K562 (cell line): ENCODE data around the gene NDOR1. TPM values are rescaled to one million over a fixed set of nuclear protein-coding genes. Genes with fewer than 3 reads are reported as not detected.

Experiments used
- ATAC-seq: fragments of 200-7000 bp; cut with Tn5 transposase; 3 replicates; pipeline ENCODE4 v1.9.1; 2020; ENCODE audit warnings: moderate library complexity
- BruUV-seq: library from RNA; stranded (reverse); fragments of 400-500 nt; replicated peaks from 2 replicates; lab custom pipeline; 2021; lab: Mats Ljungman, UMichigan
- CTCF ChIA-PET: fragments of 300-600 bp; formaldehyde crosslinking; extraction: SDS; loops from one replicate; lab custom pipeline; 2021; ENCODE audit warnings: low intra/inter-chr PET ratio; lab: Yijun Ruan, JAX
- POLR2A ChIA-PET: fragments of 300-600, 350-650 bp; sonication (Branson Sonifier 250); formaldehyde crosslinking; extraction: SDS; loops from one replicate; lab custom pipeline; 2021; ENCODE audit warnings: antibody characterized with exemption, inconsistent platforms; lab: Yijun Ruan, JAX
- DNase-seq, 4 experiments: peaks; one replicate each; pipeline versions ENCODE4 v3.0.0 to v3.0.0-alpha.2; 2011 to 2018; ENCODE audit warnings: low spot score in 3 of 4, mixed read lengths in 3 of 4; ENCODE audit errors: extremely low read depth in 1 of 4
- FAIRE-seq: peaks from 2 replicates; lab custom pipeline; 2011; peaks lifted over from hg19 to GRCh38; lab: Jason Lieb, UNC
- H2AFZ ChIP-seq: 2 replicates; pipeline ENCODE4 v1.6.0; 2011; ENCODE audit warnings: low read depth, low read length, control low read depth, inconsistent platforms
- H3K27ac ChIP-seq: fragments of 200-600 bp; 3 replicates; pipeline ENCODE4 v1.8.0; 2011; ENCODE audit warnings: low read depth, mild to moderate bottlenecking, control low read depth, inconsistent platforms, low read length, moderate library complexity, mixed read lengths; ENCODE audit errors: extremely low read depth
- H3K27me3 ChIP-seq, 2 experiments: fragments of 300-600 bp in 1 of 2; 2 replicates in 1 of 2; 3 replicates in 1 of 2; pipeline versions ENCODE4 v1.6.0 to v1.8.0; 2011; ENCODE audit warnings: inconsistent platforms in 2 of 2, low read length in 2 of 2, mild to moderate bottlenecking in 1 of 2, mixed read lengths in 1 of 2, moderate library complexity in 1 of 2; ENCODE audit not compliant: control insufficient read depth in 2 of 2, insufficient read depth in 2 of 2
- H3K36me3 ChIP-seq: fragments of 300-600 bp; 3 replicates; pipeline ENCODE4 v1.8.0; 2011; ENCODE audit warnings: mild to moderate bottlenecking, low read length, inconsistent platforms; ENCODE audit not compliant: control insufficient read depth, insufficient read depth
- H3K4me1 ChIP-seq, 2 experiments: fragments of 200-600 bp in 1 of 2; replicated peaks in 1 of 2; 2 replicates in 1 of 2; 3 replicates in 1 of 2; pipeline versions ENCODE4 v1.5.1 to v1.8.0; 2011; ENCODE audit warnings: inconsistent platforms in 2 of 2, low read length in 2 of 2, mild to moderate bottlenecking in 1 of 2, mixed read lengths in 1 of 2, moderate library complexity in 1 of 2; ENCODE audit not compliant: control insufficient read depth in 2 of 2, insufficient read depth in 2 of 2
- H3K4me2 ChIP-seq: 2 replicates; pipeline ENCODE4 v1.6.1; 2011; ENCODE audit warnings: low read length, control low read depth, inconsistent platforms, mixed read lengths; ENCODE audit not compliant: insufficient read depth
- H3K4me3 ChIP-seq: fragments of 200-600 bp; sonication (generic), shearing (Covaris generic); 2 replicates; pipeline ENCODE4 v1.5.1; 2016; ENCODE audit warnings: control low read depth, inconsistent platforms
- H3K79me2 ChIP-seq: fragments of 200-600 bp; 3 replicates; pipeline ENCODE4 v1.8.0; 2011; ENCODE audit warnings: low read length, inconsistent platforms; ENCODE audit not compliant: control insufficient read depth, insufficient read depth
- H3K9ac ChIP-seq, 2 experiments: 2 replicates each; pipeline versions ENCODE4 v1.6.0 to v1.6.1; 2011; ENCODE audit warnings: low read depth in 2 of 2, low read length in 2 of 2, control low read depth in 1 of 2, inconsistent platforms in 1 of 2, mild to moderate bottlenecking in 1 of 2, mixed read lengths in 1 of 2; ENCODE audit not compliant: insufficient read depth in 1 of 2
- H3K9me1 ChIP-seq: one replicate; pipeline ENCODE4 v1.6.0; 2011; ENCODE audit warnings: inconsistent platforms, mild to moderate bottlenecking, low read length, moderate library complexity; ENCODE audit not compliant: control insufficient read depth, insufficient read depth
- H3K9me3 ChIP-seq: replicated peaks from 2 replicates; pipeline ENCODE4 v1.5.1; 2011; ENCODE audit warnings: low read depth, low read length, inconsistent platforms; ENCODE audit not compliant: control insufficient read depth, insufficient read depth
- H4K20me1 ChIP-seq: replicated peaks from 2 replicates; pipeline ENCODE4 v1.6.1; 2011; ENCODE audit warnings: low read length, inconsistent platforms, mixed read lengths; ENCODE audit not compliant: control insufficient read depth, insufficient read depth
- AFF1 ChIP-seq, 2 experiments: fragments of 450-650 bp; IDR thresholded peaks; 2 replicates each; pipeline ENCODE4 v1.6.1; 2018; ENCODE audit warnings: mild to moderate bottlenecking in 2 of 2, low read depth in 1 of 2; ENCODE audit not compliant: partially characterized antibody in 2 of 2
- CEBPG ChIP-seq, 3 experiments: fragments of 200-800 bp in 1 of 3; sonication (Bioruptor generic) in 1 of 3; sonication (generic) in 1 of 3; formaldehyde crosslinking in 1 of 3; IDR thresholded peaks in 2 of 3; conservative IDR thresholded peaks in 1 of 3; 2 replicates each; pipeline versions ENCODE4 v1.6.1 to v1.8.0; 2016 to 2022; ENCODE audit warnings: missing compliant biosample characterization in 2 of 3, missing genetic modification characterization in 2 of 3, mild to moderate bottlenecking in 1 of 3, missing genetic modification reagents in 1 of 3
- DPF2 ChIP-seq: fragments of 450-650 bp; IDR thresholded peaks from 2 replicates; pipeline ENCODE4 v1.6.1; 2016
- TARDBP ChIP-seq: fragments of 450-650 bp; IDR thresholded peaks from 2 replicates; pipeline ENCODE4 v1.6.1; 2016
- USF1 ChIP-seq: sonication (generic); formaldehyde crosslinking; IDR thresholded peaks from 2 replicates; pipeline ENCODE4 v1.9.0; 2022; ENCODE audit warnings: mild to moderate bottlenecking, missing genetic modification reagents
- ZNF583 ChIP-seq: fragments of 250-450 bp; sonication (Bioruptor Pico); IDR thresholded peaks from 2 replicates; pipeline ENCODE4 v1.4.0; 2020
- ZNF589 ChIP-seq: fragments of 200-800 bp; sonication (Bioruptor generic); IDR thresholded peaks from 2 replicates; pipeline ENCODE4 v1.6.1; 2016; ENCODE audit warnings: low read depth, missing genetic modification characterization, missing compliant biosample characterization
- ZNF668 ChIP-seq: fragments of 250-450 bp; sonication (Bioruptor Pico); IDR thresholded peaks from 2 replicates; pipeline ENCODE4 v1.8.0; 2022; ENCODE audit warnings: mild to moderate bottlenecking, inconsistent platforms
- WGBS: fragments of 100-300 bp; shearing (Covaris generic); methylation state at CpG from one replicate; pipeline ENCODE4 v1.1.6; 2016; ENCODE audit warnings: low coverage, mixed read lengths; ENCODE audit not compliant: insufficient coverage; ENCODE audit errors: missing lambda C conversion rate; 5-methylcytosine and 5-hydroxymethylcytosine counted together
- in situ Hi-C: fragments of 300-500 bp; cut with MboI; formaldehyde crosslinking; loops from 4 replicates; pipeline ENCODE4 v1.15.0; 2018; ENCODE audit warnings: inconsistent platforms, mixed read lengths
- intact Hi-C: fragments of 100-400 bp; cut with micrococcal nuclease; formaldehyde crosslinking; loops from 2 replicates; pipeline ENCODE4 v1.14.2; 2022
- polyA plus RNA-seq, 8 experiments: library from polyadenylated mRNA; depleted of rRNA in 4 of 8; stranded (reverse) in 5 of 8; unstranded in 3 of 8; fragments of >200 nt; fragmentation: Nextera tagmentation in 2 of 8; fragmentation: Illumina TruSeq in 1 of 8; extraction: Ambion mirVana in 2 of 8; extraction: Trizol in 1 of 8; gene quantifications; 2 replicates each; pipeline versions ENCODE4 v1.2.1 to v1.2.3, GENCODE V29; 2011 to 2014; ENCODE audit warnings: inconsistent platforms in 1 of 8, missing spikeins in 1 of 8
- total RNA-seq, 7 experiments: library from RNA; depleted of rRNA in 6 of 7; stranded (reverse); fragments of >200 nt in 6 of 7; fragmentation: Illumina TruSeq in 2 of 7; extraction: Trizol in 2 of 7; gene quantifications; 2 replicates each; pipeline versions ENCODE4 v1.2.1 to v1.2.3, GENCODE V29; 2011 to 2021; ENCODE audit warnings: low replicate concordance in 1 of 7

Gene NDOR1
- total and polyA plus RNA-seq, 9 of the 15 experiments (the other 6 are each of a cell fraction or from before 2014, with no cell fraction given): 0.06 to 36.9 (median 6.9) TPM

- Histone ChIP-seq H2AFZ (no peak within 1 kb of the TSS), H3K4me3 (no peak within 1 kb of the TSS), H3K27me3 (no peaks in the 10 kb centered on the region), H3K36me3 (no peaks in the 10 kb centered on the region), H3K4me1 (peaks cover 13 to 100% of the 10 kb centered on the region in 2 experiments), H3K9ac (peak within 1 kb of the TSS in 1 of 2 experiments; percentile 63; a peak in 2 of 4 replicates), H3K79me2 (no peaks in the 10 kb centered on the region), H3K4me2 (no peak within 1 kb of the TSS), H4K20me1 (no peaks in the 10 kb centered on the region), H3K9me3 (no peaks in the 10 kb centered on the region), H3K9me1 (peaks cover 3% of the 10 kb centered on the region), H3K27ac (no peak within 1 kb of the TSS)
- no TSS peak for BruUV-seq
- POLR2A ChIA-PET: interaction anchor here (0.6 to 1.6 kb wide), 4 partner anchors 10 to 731 kb away, joined by 3 to 9 read pairs (median 3); partner anchors contain the start of gene TUBB4B
- FAIRE-seq (no peak), ATAC-seq (no peak), DNase-seq (no peak)
- in situ Hi-C loops (loop anchor here (25.0 kb wide), 1 partner anchor 444 kb away; the partner anchor contains the start of genes CCDC183 and TMEM141), intact Hi-C loops (no loop called here)
- 64% methylated on average over 13 of the region's 14 CpGs for WGBS
- CTCF ChIA-PET: no interaction called here
- TF ChIP-seq DPF2: no peak
- TF ChIP-seq USF1 (CRISPR knock-in tag): no peak
- no peak for TF ChIP-seq ZNF589 (CRISPR knock-in tag)
- no peak for TF ChIP-seq ZNF583 (CRISPR knock-in tag)
- no peak for TF ChIP-seq AFF1 (IDR thresholded peaks at IDR 0.05; ENCODE audit: low read depth in 1 of 2, partially characterized antibody in 2 of 2)
- TF ChIP-seq CEBPG (CRISPR knock-in tag; IDR thresholded peaks at IDR 0.05): no peak
- TF ChIP-seq CEBPG (tag; conservative IDR thresholded peaks at IDR 0.05 in 1 of 2, IDR thresholded peaks at IDR 0.05 in 1 of 2): no peak
- no peak for TF ChIP-seq ZNF668 (CRISPR knock-in tag)
- no peak for TF ChIP-seq TARDBP
These were observed 25.3 kb downstream of the NDOR1 start, which contains the start of gene SLC34A3 for GRCh38 chr9:137230705-137231371. Gene SLC34A3 (plus strand): TSS chr9:137230901. CDS start chr9:137231703, 802 bp downstream.
